Endothelial cell of umbilical vein (primary cell): ENCODE measurements around the gene GRID2IP. TPM values are rescaled to one million over a fixed set of nuclear protein-coding genes. Genes with fewer than 3 reads are reported as not detected.

Source experiments
- BruUV-seq: library from RNA; stranded (reverse); fragments of 400-500 nt; replicated peaks from 2 replicates; lab custom pipeline; 2021; lab: Mats Ljungman, UMichigan
- CTCF ChIA-PET: fragments of 300-600, 350-600 bp; sonication (Branson Sonifier 250); formaldehyde crosslinking; loops from one replicate; lab custom pipeline; 2021; ENCODE audit warnings: antibody characterized with exemption, inconsistent platforms; lab: Charles Lee
- POLR2A ChIA-PET: fragments of 300-600, 350-600 bp; sonication (Branson Sonifier 250); formaldehyde crosslinking; loops from one replicate; lab custom pipeline; 2021; ENCODE audit warnings: antibody characterized with exemption, inconsistent platforms; lab: Charles Lee
- DNase-seq: peaks from one replicate; pipeline ENCODE4 v3.0.0-alpha.2; 2011; ENCODE audit warnings: low read depth, low spot score
- FAIRE-seq: peaks from 2 replicates; lab custom pipeline; 2011; peaks lifted over from hg19 to GRCh38; lab: Jason Lieb, UNC
- H2AFZ ChIP-seq: 2 replicates; pipeline ENCODE4 v1.6.0; 2012; ENCODE audit warnings: low read depth, low read length, control low read depth, inconsistent platforms
- H3K27ac ChIP-seq: 2 replicates; pipeline ENCODE4 v1.5.1; 2011; ENCODE audit warnings: low read depth, mild to moderate bottlenecking, control low read depth, low read length, moderate library complexity; ENCODE audit not compliant: insufficient read depth
- H3K27me3 ChIP-seq, 2 experiments: 2 replicates each; pipeline versions ENCODE4 v1.6.0 to v1.6.1; 2011; ENCODE audit warnings: low read length in 2 of 2, mixed read lengths in 1 of 2; ENCODE audit not compliant: control insufficient read depth in 2 of 2, insufficient read depth in 2 of 2
- H3K36me3 ChIP-seq, 2 experiments: 2 replicates in 1 of 2; 3 replicates in 1 of 2; pipeline ENCODE4 v1.5.1; 2011; ENCODE audit warnings: low read length in 2 of 2, mild to moderate bottlenecking in 1 of 2, moderate library complexity in 1 of 2; ENCODE audit not compliant: control insufficient read depth in 2 of 2, insufficient read depth in 2 of 2; ENCODE audit errors: extremely low read depth in 1 of 2
- H3K4me1 ChIP-seq: 3 replicates; pipeline ENCODE4 v1.5.1; 2011; ENCODE audit warnings: mild to moderate bottlenecking, low read length; ENCODE audit not compliant: control insufficient read depth, insufficient read depth; ENCODE audit errors: extremely low read depth
- H3K4me2 ChIP-seq: 2 replicates; pipeline ENCODE4 v1.6.1; 2011; ENCODE audit warnings: low read length, control low read depth, mixed read lengths; ENCODE audit not compliant: insufficient read depth
- H3K4me3 ChIP-seq, 3 experiments: fragments of 200-600 bp in 1 of 3; sonication (generic), shearing (Covaris generic) in 1 of 3; replicated peaks in 1 of 3; 2 replicates each; pipeline ENCODE4 v1.5.1; 2011 to 2016; ENCODE audit warnings: control low read depth in 3 of 3, low read length in 3 of 3, mild to moderate bottlenecking in 2 of 3, inconsistent platforms in 1 of 3, low read depth in 1 of 3, moderate library complexity in 1 of 3; ENCODE audit not compliant: insufficient read depth in 1 of 3
- H3K79me2 ChIP-seq: 2 replicates; pipeline ENCODE4 v1.6.0; 2012; ENCODE audit warnings: low read length, inconsistent platforms; ENCODE audit not compliant: control insufficient read depth, insufficient read depth
- H3K9ac ChIP-seq: replicated peaks from 2 replicates; pipeline ENCODE3; 2011; ENCODE audit warnings: low read length, control low read depth; ENCODE audit not compliant: insufficient read depth; ENCODE audit errors: extremely low read depth
- H3K9me1 ChIP-seq: replicated peaks from 3 replicates; pipeline ENCODE4 v1.6.0; 2011; ENCODE audit warnings: mild to moderate bottlenecking, low read length; ENCODE audit not compliant: control insufficient read depth, insufficient read depth; ENCODE audit errors: extremely low read depth
- H3K9me3 ChIP-seq: replicated peaks from 2 replicates; pipeline ENCODE4 v1.5.1; 2012; ENCODE audit warnings: low read length, inconsistent platforms; ENCODE audit not compliant: control insufficient read depth, insufficient read depth
- H4K20me1 ChIP-seq: replicated peaks from 2 replicates; pipeline ENCODE3; 2011; ENCODE audit warnings: mild to moderate bottlenecking, low read length; ENCODE audit not compliant: control insufficient read depth, insufficient read depth; ENCODE audit errors: extremely low read depth
- EZH2 ChIP-seq: IDR thresholded peaks from 2 replicates; pipeline ENCODE4 v1.6.1; 2012; ENCODE audit warnings: borderline replicate concordance, low read depth, mild to moderate bottlenecking, moderate library complexity, low read length, inconsistent platforms; ENCODE audit not compliant: severe bottlenecking
- FOS ChIP-seq: IDR thresholded peaks from 2 replicates; pipeline ENCODE4 v1.6.1; 2011; ENCODE audit warnings: mild to moderate bottlenecking, low read length, moderate library complexity, borderline replicate concordance; ENCODE audit not compliant: insufficient read depth
- GATA2 ChIP-seq: IDR thresholded peaks from 2 replicates; pipeline ENCODE4 v1.7.0; 2011; ENCODE audit warnings: low read depth, mild to moderate bottlenecking, moderate library complexity, mixed read lengths, low read length; ENCODE audit not compliant: insufficient read length, insufficient read depth
- JUN ChIP-seq: IDR thresholded peaks from 2 replicates; pipeline ENCODE4 v1.6.1; 2011; ENCODE audit warnings: borderline replicate concordance, low read depth; ENCODE audit not compliant: insufficient read length, insufficient read depth
- MAX ChIP-seq: IDR thresholded peaks from 2 replicates; pipeline ENCODE4 v1.6.1; 2011; ENCODE audit not compliant: insufficient read depth, insufficient read length
- MYC ChIP-seq: IDR thresholded peaks from one replicate; pipeline ENCODE4 v1.6.1; 2011; ENCODE audit warnings: mild to moderate bottlenecking, low read depth, low read length
- POLR2A ChIP-seq: IDR thresholded peaks from 2 replicates; pipeline ENCODE4 v1.6.1; 2012; ENCODE audit warnings: low read depth, mild to moderate bottlenecking, control low read depth, low read length
- POLR2AphosphoS5 ChIP-seq: IDR thresholded peaks from 2 replicates; pipeline ENCODE4 v1.6.1; 2012; ENCODE audit warnings: low read depth, mild to moderate bottlenecking, control low read depth, low read length, moderate library complexity; ENCODE audit not compliant: insufficient read depth
- dilution Hi-C: fragments of 300-500 bp; cut with MboI; formaldehyde crosslinking; loops from one replicate; pipeline ENCODE4 v1.15.0; 2019; ENCODE audit warnings: low sequenced_read_pairs; ENCODE audit not compliant: extremely low pct_ligation_motif_present
- intact Hi-C: fragments of 100-400 bp; cut with micrococcal nuclease; formaldehyde crosslinking; loops from one replicate; pipeline ENCODE4 v1.10.0; 2022
- polyA plus RNA-seq, 4 experiments: library from polyadenylated mRNA; depleted of rRNA in 3 of 4; stranded (reverse) in 3 of 4; unstranded in 1 of 4; fragments of >200 nt; gene quantifications; 2 replicates each; pipeline versions ENCODE4 v1.2.1 to v1.2.3, GENCODE V29; 2011 to 2012; ENCODE audit warnings: missing spikeins in 1 of 4
- total RNA-seq: library from RNA; stranded (reverse); gene quantifications from 2 replicates; pipeline ENCODE4 v1.2.3, GENCODE V29; 2021
- TF ChIP-seq, protein P1 (sequence below), 2 donors: IDR thresholded peaks; 1 replicate in 1 of 2; 2 replicates in 1 of 2; pipeline ENCODE4 v1.5.1; 2011; ENCODE audit warnings: low read length in 2 of 2, mild to moderate bottlenecking in 2 of 2, moderate library complexity in 2 of 2, control low read depth in 1 of 2, inconsistent platforms in 1 of 2, low read depth in 1 of 2; ENCODE audit not compliant: insufficient read depth in 1 of 2; ENCODE audit errors: extremely low read depth in 1 of 2

The GRID2IP gene
- total and polyA plus RNA-seq, 2 donors (not counting 3 experiments of a cell fraction or from before 2014, with no cell fraction given): not detected

GRCh38 chr7:6491194-6491593, 60.1 kb downstream of the GRID2IP start:
- BruUV-seq: no TSS peak
- Histone ChIP-seq H3K4me1 (no peaks in the 10 kb centered on the region), H2AFZ (no peak overlapping the region), H3K4me2 (no peak overlapping the region), H3K27ac (no peak overlapping the region), H3K4me3 (no peak overlapping the region), H3K9me1 (no peaks in the 10 kb centered on the region), H3K9me3 (no peaks in the 10 kb centered on the region), H3K79me2 (no peaks in the 10 kb centered on the region), H3K36me3 (no peaks in the 10 kb centered on the region), H3K27me3 (peaks cover 4 to 6% of the 10 kb centered on the region in 2 experiments), H4K20me1 (no peaks in the 10 kb centered on the region), H3K9ac (no peak overlapping the region)
- no peak for TF ChIP-seq FOS
- no peak for TF ChIP-seq JUN
- no peak for TF ChIP-seq POLR2AphosphoS5
- TF ChIP-seq POLR2A: no peak
- TF ChIP-seq MAX: no peak
- TF ChIP-seq EZH2: no peak
- TF ChIP-seq GATA2: no peak
- TF ChIP-seq MYC: no peak
- TF ChIP-seq, protein P1, sequence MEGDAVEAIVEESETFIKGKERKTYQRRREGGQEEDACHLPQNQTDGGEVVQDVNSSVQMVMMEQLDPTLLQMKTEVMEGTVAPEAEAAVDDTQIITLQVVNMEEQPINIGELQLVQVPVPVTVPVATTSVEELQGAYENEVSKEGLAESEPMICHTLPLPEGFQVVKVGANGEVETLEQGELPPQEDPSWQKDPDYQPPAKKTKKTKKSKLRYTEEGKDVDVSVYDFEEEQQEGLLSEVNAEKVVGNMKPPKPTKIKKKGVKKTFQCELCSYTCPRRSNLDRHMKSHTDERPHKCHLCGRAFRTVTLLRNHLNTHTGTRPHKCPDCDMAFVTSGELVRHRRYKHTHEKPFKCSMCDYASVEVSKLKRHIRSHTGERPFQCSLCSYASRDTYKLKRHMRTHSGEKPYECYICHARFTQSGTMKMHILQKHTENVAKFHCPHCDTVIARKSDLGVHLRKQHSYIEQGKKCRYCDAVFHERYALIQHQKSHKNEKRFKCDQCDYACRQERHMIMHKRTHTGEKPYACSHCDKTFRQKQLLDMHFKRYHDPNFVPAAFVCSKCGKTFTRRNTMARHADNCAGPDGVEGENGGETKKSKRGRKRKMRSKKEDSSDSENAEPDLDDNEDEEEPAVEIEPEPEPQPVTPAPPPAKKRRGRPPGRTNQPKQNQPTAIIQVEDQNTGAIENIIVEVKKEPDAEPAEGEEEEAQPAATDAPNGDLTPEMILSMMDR (IDR thresholded peaks at IDR 0.05; ENCODE audit: extremely low read depth in 1 of 2, insufficient read depth in 1 of 2, low read depth in 1 of 2, low read length in 2 of 2): no peak
- POLR2A ChIA-PET: no interaction called here
- intact Hi-C loops (no loop called here), dilution Hi-C loops (no loop called here)
- FAIRE-seq: no peak
- CTCF ChIA-PET: no interaction called here
- no peak for DNase-seq
